HFFc6 (cell line): Measurements from ENCODE around the gene KMT2D. TPM values are rescaled to one million over a fixed set of nuclear protein-coding genes. Genes with fewer than 3 reads are reported as not detected.

Source experiments
- DNase-seq: peaks from one replicate; pipeline ENCODE4 v3.0.0-alpha.2; 2018
- H3K27ac Mint-ChIP-seq: 2 replicates; pipeline ENCODE4 v1.8.0; 2020; ENCODE audit warnings: mild to moderate bottlenecking, mixed read lengths
- H3K27me3 Mint-ChIP-seq: 2 replicates; pipeline ENCODE4 v1.8.0; 2021; ENCODE audit warnings: mild to moderate bottlenecking, moderate library complexity, mixed read lengths; ENCODE audit not compliant: insufficient read depth
- H3K36me3 Mint-ChIP-seq: 2 replicates; pipeline ENCODE4 v1.8.0; 2021; ENCODE audit warnings: low read depth, mixed read lengths
- H3K4me1 Mint-ChIP-seq: 2 replicates; pipeline ENCODE4 v1.8.0; 2020; ENCODE audit warnings: low read depth, mixed read lengths
- H3K4me3 Mint-ChIP-seq: 2 replicates; pipeline ENCODE4 v1.8.0; 2020; ENCODE audit warnings: mild to moderate bottlenecking, moderate library complexity, mixed read lengths
- H3K9me3 Mint-ChIP-seq: 2 replicates; pipeline ENCODE4 v1.8.0; 2020; ENCODE audit warnings: mild to moderate bottlenecking, mixed read lengths
- total RNA-seq, 6 experiments: library from RNA; stranded (reverse); fragmentation: NEBNext Ultra II Directional; extraction: Animal tissue kit (Norgen Biotek cat#: 25700); gene quantifications; 2 replicates in 1 of 6; 3 replicates in 5 of 6; pipeline ENCODE4 v1.2.3, GENCODE V29; 2021
- TF ChIP-seq, protein P1 (sequence below): fragments of 200-600 bp; sonication (generic); IDR thresholded peaks from 2 replicates; pipeline ENCODE4 v1.5.0; 2021; ENCODE audit warnings: antibody characterized with exemption, mild to moderate bottlenecking

The KMT2D gene
- total RNA-seq, 6 experiments from 2014 or later: 43.9 to 66.6 (median 48.4) TPM

DNA sequence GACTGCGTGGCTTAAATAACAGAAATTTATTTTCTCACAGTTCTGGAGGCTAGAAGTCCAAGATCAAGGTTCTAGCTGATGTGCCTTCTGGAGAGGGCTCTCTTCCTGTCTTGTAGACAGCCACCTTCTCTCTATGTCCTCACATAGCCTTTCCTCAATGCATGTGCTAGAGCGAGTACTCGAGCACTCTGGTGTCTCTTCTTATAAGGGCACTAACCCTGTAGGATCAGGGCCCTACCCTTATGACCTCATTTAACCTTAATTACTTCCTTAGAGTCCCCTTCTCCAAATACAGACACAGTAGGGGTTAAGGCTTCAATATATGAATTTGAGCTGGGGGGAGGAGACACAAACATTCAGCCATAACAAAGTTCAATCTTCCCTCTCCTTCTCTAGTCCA is 23.8 kb upstream of the KMT2D start:
- peaks cover 12% of the 10 kb centered on the region for H3K27me3 Mint-ChIP-seq
- peaks cover 16% of the 10 kb centered on the region for H3K4me1 Mint-ChIP-seq
- DNase-seq: no peak

DNA sequence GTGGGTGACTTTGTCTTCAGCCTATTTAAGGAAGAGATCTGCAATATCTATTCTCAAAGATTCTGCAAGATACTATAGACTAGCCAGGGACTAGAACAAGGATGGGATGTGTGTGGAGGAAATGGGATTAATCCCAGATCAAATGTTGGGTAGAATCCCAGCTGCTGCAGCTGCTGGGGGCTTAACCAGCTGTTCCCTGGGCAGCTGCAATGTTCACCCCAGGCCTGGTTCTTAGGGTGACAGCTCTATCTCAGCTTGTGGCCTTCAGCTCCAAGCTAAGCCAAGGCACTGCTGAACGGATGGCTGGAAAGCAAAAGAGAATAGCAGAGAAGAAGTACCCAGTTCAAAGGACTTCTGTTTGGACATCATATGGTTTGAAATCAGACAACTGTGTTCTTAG is 19.2 kb upstream of the KMT2D start:
- DNase-seq: no peak
- no peaks in the 10 kb centered on the region for H3K36me3 Mint-ChIP-seq
- H3K9me3 Mint-ChIP-seq: no peaks in the 10 kb centered on the region
- peaks cover 16% of the 10 kb centered on the region for H3K27me3 Mint-ChIP-seq
- no peak overlapping the region for H3K4me3 Mint-ChIP-seq
- no peak overlapping the region for H3K27ac Mint-ChIP-seq
- H3K4me1 Mint-ChIP-seq: no peaks in the 10 kb centered on the region
- TF ChIP-seq, protein P1, sequence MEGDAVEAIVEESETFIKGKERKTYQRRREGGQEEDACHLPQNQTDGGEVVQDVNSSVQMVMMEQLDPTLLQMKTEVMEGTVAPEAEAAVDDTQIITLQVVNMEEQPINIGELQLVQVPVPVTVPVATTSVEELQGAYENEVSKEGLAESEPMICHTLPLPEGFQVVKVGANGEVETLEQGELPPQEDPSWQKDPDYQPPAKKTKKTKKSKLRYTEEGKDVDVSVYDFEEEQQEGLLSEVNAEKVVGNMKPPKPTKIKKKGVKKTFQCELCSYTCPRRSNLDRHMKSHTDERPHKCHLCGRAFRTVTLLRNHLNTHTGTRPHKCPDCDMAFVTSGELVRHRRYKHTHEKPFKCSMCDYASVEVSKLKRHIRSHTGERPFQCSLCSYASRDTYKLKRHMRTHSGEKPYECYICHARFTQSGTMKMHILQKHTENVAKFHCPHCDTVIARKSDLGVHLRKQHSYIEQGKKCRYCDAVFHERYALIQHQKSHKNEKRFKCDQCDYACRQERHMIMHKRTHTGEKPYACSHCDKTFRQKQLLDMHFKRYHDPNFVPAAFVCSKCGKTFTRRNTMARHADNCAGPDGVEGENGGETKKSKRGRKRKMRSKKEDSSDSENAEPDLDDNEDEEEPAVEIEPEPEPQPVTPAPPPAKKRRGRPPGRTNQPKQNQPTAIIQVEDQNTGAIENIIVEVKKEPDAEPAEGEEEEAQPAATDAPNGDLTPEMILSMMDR: no peak

More for the DNA sequence above, 23.8 kb upstream of the KMT2D start:
- H3K36me3 Mint-ChIP-seq: no peaks in the 10 kb centered on the region
- H3K27ac Mint-ChIP-seq: no peak overlapping the region
- H3K9me3 Mint-ChIP-seq: no peaks in the 10 kb centered on the region
- no peak overlapping the region for H3K4me3 Mint-ChIP-seq
- TF ChIP-seq, protein P1: no peak

DNA sequence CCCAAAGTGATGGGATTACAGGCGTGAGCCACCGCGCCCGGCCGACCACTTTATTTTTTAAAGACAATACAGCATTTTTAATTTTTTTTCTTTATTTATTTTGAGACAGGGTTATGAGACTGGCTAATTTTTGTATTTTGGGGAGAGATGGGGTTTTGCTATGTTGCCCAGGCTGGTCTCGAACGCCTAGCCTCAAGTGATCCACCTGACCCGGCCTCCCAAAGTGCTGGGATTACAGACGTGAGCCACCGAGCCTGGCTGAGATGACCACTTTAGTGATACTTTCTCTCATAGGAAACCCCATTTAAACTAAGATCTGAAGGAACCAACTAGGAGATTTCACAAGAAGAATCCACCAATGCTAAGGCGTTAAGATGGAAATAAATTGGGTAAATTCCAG is 10.4 kb upstream of the KMT2D start:
- peaks cover 19% of the 10 kb centered on the region for H3K4me1 Mint-ChIP-seq
- DNase-seq: no peak
- H3K27me3 Mint-ChIP-seq: peaks cover 2% of the 10 kb centered on the region; the same call in 1 of the 2 replicates
- no peak overlapping the region for H3K4me3 Mint-ChIP-seq
- H3K36me3 Mint-ChIP-seq: no peaks in the 10 kb centered on the region
- TF ChIP-seq, protein P1: no peak
- H3K27ac Mint-ChIP-seq: no peak overlapping the region
- H3K9me3 Mint-ChIP-seq: no peaks in the 10 kb centered on the region

DNA sequence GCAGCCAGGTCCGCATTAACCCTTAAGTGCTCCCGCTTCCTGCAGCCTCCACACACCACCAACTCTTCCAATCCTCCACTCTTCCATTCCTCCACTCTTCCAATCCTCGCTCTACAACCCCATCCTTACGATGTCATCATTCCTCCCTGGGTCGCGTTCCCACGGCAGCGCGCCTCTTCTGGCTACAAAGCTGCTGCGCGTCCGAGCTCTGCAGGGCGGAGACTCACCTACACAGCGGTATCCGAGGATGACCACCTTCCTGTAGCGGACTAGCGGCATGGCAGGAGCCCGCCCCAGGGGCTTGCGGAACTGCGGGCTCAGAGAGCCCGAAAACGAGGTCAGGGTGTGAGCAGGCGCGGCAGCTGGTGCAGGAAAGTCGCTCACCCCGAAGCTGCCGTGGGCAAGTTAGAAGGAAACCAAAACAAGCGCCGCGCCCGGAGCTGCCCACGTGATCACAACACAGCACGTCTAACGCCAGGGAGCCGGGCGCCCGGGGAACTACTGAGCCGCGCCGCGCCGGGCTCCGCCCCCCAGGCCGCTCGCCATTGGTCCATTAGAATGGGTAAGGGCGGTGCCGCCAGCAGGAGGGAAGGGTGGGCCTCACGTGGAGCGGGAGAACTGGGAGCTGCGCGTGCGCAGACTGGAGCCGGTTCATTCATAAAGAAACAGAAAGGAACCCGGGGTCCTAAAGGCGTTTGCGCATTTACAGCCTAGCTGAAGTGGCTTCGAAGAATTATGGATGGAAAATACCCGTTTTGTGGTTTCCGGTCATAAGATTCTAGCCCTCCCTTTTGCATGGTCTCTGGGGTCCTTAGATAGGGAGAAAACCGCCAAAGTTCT is 9.1 kb upstream of the KMT2D start, which contains the start of gene RHEBL1:
Gene RHEBL1, minus strand, starts transcription at position 473 of the 840 bp plus-strand sequence. Its CDS starts 194 bp downstream, at position 279.
- TF ChIP-seq, protein P1: peak; percentile 40
- Mint-ChIP-seq H3K27ac (peak within 1 kb of the TSS; percentile 92), H3K9me3 (no peaks in the 10 kb centered on the region), H3K4me1 (peaks cover 19% of the 10 kb centered on the region), H3K27me3 (peaks cover 2% of the 10 kb centered on the region; the same call in 1 of the 2 replicates), H3K4me3 (peak within 1 kb of the TSS; percentile 99), H3K36me3 (no peaks in the 10 kb centered on the region)
- peak; percentile 95 for DNase-seq

DNA sequence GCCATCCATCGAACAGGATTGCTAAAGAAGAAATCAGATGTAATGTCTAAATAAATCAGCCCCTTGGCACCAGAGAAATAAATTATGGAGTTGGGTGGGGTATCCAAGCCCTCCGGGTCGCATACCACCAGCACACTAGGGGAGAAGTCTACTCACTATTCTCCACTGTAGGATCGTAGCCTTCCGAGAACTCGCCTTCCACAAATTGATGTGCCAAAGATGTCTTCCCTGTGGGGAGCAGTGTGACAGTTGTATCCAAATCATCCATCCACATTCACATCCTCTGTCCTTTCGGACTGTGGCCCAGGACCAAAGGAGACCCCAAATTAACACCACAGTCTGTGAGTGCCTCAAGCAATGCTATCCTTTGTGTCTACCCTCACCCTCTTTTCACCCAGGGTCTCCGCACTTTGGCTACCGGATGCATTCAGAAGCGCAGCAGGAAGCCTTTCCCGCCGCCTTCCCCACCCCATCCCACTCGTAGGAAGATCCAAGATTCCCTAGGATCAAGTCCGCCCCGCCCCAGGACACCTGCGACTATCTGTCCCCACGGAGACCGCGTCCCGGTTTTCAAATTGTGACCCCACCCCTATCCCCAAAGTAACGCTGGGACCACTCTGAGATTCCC is 8.4 kb upstream of the KMT2D start:
- peak overlapping the region; percentile 99 for H3K4me3 Mint-ChIP-seq
- peak overlapping the region; percentile 92 for H3K27ac Mint-ChIP-seq
- no peaks in the 10 kb centered on the region for H3K36me3 Mint-ChIP-seq
- peaks cover 3% of the 10 kb centered on the region; the same call in 1 of the 2 replicates for H3K27me3 Mint-ChIP-seq
- TF ChIP-seq, protein P1: no peak
- H3K9me3 Mint-ChIP-seq: no peaks in the 10 kb centered on the region
- H3K4me1 Mint-ChIP-seq: peaks cover 22% of the 10 kb centered on the region
- DNase-seq: no peak
